ENCODE measurements around the gene VMO1.

GRCh38 chr17:4744999-4745969 lies 40.9 kb downstream of the VMO1 start:
- no peak for TF ChIP-seq FOXM1 (IDR thresholded peaks at IDR 0.05; ENCODE audit: borderline replicate concordance)
- TF ChIP-seq FOXK2 (IDR thresholded peaks at IDR 0.05) = no peak
- TF ChIP-seq CTBP1 (IDR thresholded peaks at IDR 0.05; ENCODE audit: borderline replicate concordance) = no peak

All from HEK293T (cell line).